CD4-positive, alpha-beta T cell (primary cell): ENCODE results near the gene NDRG4. TPM values are rescaled to one million over a fixed set of nuclear protein-coding genes. Genes with fewer than 3 reads are reported as not detected.
A peak's percentile ranks its signal among the peaks of the same experiment; 100 is the strongest.

Experiments used
- ATAC-seq: fragments of 200-7000 bp; cut with Tn5 transposase; one replicate; pipeline ENCODE4 v1.10.0; 2022; ENCODE audit warnings: mild to moderate bottlenecking; ENCODE audit not compliant: poor library complexity
- CTCF ChIA-PET: fragments of 350-600 bp; sonication (Branson Sonifier 250); formaldehyde crosslinking; loops from one replicate; lab custom pipeline; 2021; ENCODE audit warnings: antibody characterized with exemption, inconsistent platforms; lab: Charles Lee
- POLR2A ChIA-PET: fragments of 350-600 bp; sonication (Branson Sonifier 250); formaldehyde crosslinking; loops from one replicate; lab custom pipeline; 2021; ENCODE audit warnings: antibody characterized with exemption, inconsistent platforms; lab: Charles Lee
- DNase-seq, 14 experiments: peaks; one replicate each; pipeline ENCODE4 v3.0.0-alpha.2; 2013 to 2020; ENCODE audit warnings: mixed read lengths in 2 of 14
- H3K27ac ChIP-seq, 2 donors: one replicate each; pipeline versions ENCODE4 v1.5.1 to v1.7.0; 2013; ENCODE audit warnings: low read length in 2 of 2, low read depth in 1 of 2, mild to moderate bottlenecking in 1 of 2
- H3K27me3 ChIP-seq, 2 experiments: 1 replicate in 1 of 2; 2 replicates in 1 of 2; pipeline versions ENCODE4 v1.6.1 to v1.7.0; 2013; ENCODE audit warnings: low read length in 2 of 2, control low read depth in 1 of 2, mild to moderate bottlenecking in 1 of 2, moderate library complexity in 1 of 2; ENCODE audit not compliant: insufficient read depth in 2 of 2, control insufficient read depth in 1 of 2
- H3K36me3 ChIP-seq: one replicate; pipeline ENCODE4 v1.6.1; 2013; ENCODE audit warnings: low read length, control low read depth; ENCODE audit not compliant: insufficient read depth
- H3K4me1 ChIP-seq: one replicate; pipeline ENCODE4 v1.6.1; 2013; ENCODE audit warnings: low read length, control low read depth; ENCODE audit not compliant: insufficient read depth
- H3K4me3 ChIP-seq: one replicate; pipeline ENCODE4 v1.5.1; 2013; ENCODE audit warnings: mild to moderate bottlenecking, low read length, moderate library complexity
- H3K9me3 ChIP-seq, 2 experiments: 1 replicate in 1 of 2; 2 replicates in 1 of 2; pipeline versions ENCODE4 v1.6.1 to v1.7.0; 2013; ENCODE audit warnings: low read length in 2 of 2, mild to moderate bottlenecking in 2 of 2, control low read depth in 1 of 2, moderate library complexity in 1 of 2; ENCODE audit not compliant: control insufficient read depth in 1 of 2, insufficient read depth in 1 of 2
- H3K27ac Mint-ChIP-seq: one replicate; pipeline ENCODE4 v1.8.0; 2020; ENCODE audit warnings: mixed read lengths
- H3K27me3 Mint-ChIP-seq: one replicate; pipeline ENCODE4 v1.8.0; 2021; ENCODE audit warnings: mixed read lengths
- H3K36me3 Mint-ChIP-seq: one replicate; pipeline ENCODE4 v1.8.0; 2021; ENCODE audit warnings: low read depth, mixed read lengths
- H3K4me1 Mint-ChIP-seq: one replicate; pipeline ENCODE4 v1.8.0; 2021; ENCODE audit warnings: low read depth, mixed read lengths
- H3K4me3 Mint-ChIP-seq: one replicate; pipeline ENCODE4 v1.8.0; 2020; ENCODE audit warnings: mild to moderate bottlenecking, mixed read lengths
- H3K9me3 Mint-ChIP-seq: one replicate; pipeline ENCODE4 v1.8.0; 2020; ENCODE audit warnings: mixed read lengths
- intact Hi-C, 2 experiments: fragments of 100-400 bp; cut with DNase I in 1 of 2; cut with micrococcal nuclease in 1 of 2; formaldehyde crosslinking; loops; one replicate each; pipeline versions ENCODE4 v1.15.1 to v1.9.0; 2023 to 2025; cut with DNase I, micrococcal nuclease
- total RNA-seq, 174 experiments: library from RNA in 2 of 174; stranded (reverse) in 2 of 174; gene quantifications; one replicate each; pipeline ENCODE4 v1.2.3 and lab custom pipeline; 2021 to 2026
- TF ChIP-seq, protein P1 (sequence below): fragments of 200-600 bp; IDR thresholded peaks from one replicate; pipeline ENCODE4 v1.8.0; 2022; ENCODE audit warnings: antibody characterized with exemption, mild to moderate bottlenecking

NDRG4 gene
- total RNA-seq, 2 experiments from 2014 or later: 2.8 to 3.2 TPM

GRCh38 chr16:58515871-58516767 is 16.2 kb downstream of the NDRG4 start:
- no peaks in the 10 kb centered on the region for H3K9me3 Mint-ChIP-seq
- Histone ChIP-seq H3K9me3 (no peaks in the 10 kb centered on the region), H3K4me3 (peak overlapping the region; percentile 75), H3K27me3 (no peaks in the 10 kb centered on the region), H3K36me3 (peaks cover 36% of the 10 kb centered on the region), H3K4me1 (peaks cover 21% of the 10 kb centered on the region), H3K27ac (peak overlapping the region; percentile 66 to 72)
- H3K27me3 Mint-ChIP-seq: no peaks in the 10 kb centered on the region
- CTCF ChIA-PET: interaction anchor here (2.1 kb wide), 1 partner anchor 240 kb away, joined by 6 read pairs; no protein-coding TSS in a partner anchor
- H3K4me3 Mint-ChIP-seq: peak overlapping the region; percentile 90
- DNase-seq: peak in 11 of 14 experiments; percentile 23 to 76 (median 35)
- TF ChIP-seq, protein P1, sequence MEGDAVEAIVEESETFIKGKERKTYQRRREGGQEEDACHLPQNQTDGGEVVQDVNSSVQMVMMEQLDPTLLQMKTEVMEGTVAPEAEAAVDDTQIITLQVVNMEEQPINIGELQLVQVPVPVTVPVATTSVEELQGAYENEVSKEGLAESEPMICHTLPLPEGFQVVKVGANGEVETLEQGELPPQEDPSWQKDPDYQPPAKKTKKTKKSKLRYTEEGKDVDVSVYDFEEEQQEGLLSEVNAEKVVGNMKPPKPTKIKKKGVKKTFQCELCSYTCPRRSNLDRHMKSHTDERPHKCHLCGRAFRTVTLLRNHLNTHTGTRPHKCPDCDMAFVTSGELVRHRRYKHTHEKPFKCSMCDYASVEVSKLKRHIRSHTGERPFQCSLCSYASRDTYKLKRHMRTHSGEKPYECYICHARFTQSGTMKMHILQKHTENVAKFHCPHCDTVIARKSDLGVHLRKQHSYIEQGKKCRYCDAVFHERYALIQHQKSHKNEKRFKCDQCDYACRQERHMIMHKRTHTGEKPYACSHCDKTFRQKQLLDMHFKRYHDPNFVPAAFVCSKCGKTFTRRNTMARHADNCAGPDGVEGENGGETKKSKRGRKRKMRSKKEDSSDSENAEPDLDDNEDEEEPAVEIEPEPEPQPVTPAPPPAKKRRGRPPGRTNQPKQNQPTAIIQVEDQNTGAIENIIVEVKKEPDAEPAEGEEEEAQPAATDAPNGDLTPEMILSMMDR: no peak
- peaks cover 38% of the 10 kb centered on the region for H3K4me1 Mint-ChIP-seq
- POLR2A ChIA-PET: interaction anchor here (1.4 kb wide), 1 partner anchor 240 kb away, joined by 6 read pairs; no protein-coding TSS in a partner anchor
- intact Hi-C loops: loop anchor here in 1 of 2 experiments (5.0 kb wide), 1 partner anchor 319 kb away; the partner anchor contains the start of gene CSNK2A2
- peak overlapping the region; percentile 90 for H3K27ac Mint-ChIP-seq
- peak; percentile 70 for ATAC-seq
- H3K36me3 Mint-ChIP-seq: peaks cover 48% of the 10 kb centered on the region

DNA sequence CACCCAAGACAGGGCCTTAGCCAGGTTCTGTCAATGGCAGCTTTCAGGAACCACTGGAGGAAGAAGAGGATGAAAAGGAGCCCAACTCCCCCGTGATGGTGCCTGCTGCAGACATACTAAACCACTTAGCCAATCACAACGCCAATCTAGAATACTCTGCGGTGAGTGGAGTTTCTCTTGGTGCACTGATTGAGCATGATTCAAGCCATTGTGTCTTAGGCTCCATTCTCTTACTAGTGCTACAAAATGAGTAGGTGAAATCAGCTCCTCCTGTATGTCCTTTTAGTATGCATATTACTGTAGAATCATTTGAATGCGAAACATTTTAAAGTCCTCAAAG is 16.8 kb downstream of the NDRG4 start:
- Mint-ChIP-seq H3K4me3 (peak overlapping the region; percentile 83), H3K36me3 (peaks cover 53% of the 10 kb centered on the region), H3K9me3 (no peaks in the 10 kb centered on the region), H3K27ac (peak overlapping the region; percentile 50), H3K4me1 (peaks cover 36% of the 10 kb centered on the region), H3K27me3 (no peaks in the 10 kb centered on the region)
- Histone ChIP-seq H3K4me1 (peaks cover 19% of the 10 kb centered on the region), H3K9me3 (no peaks in the 10 kb centered on the region), H3K4me3 (no peak overlapping the region), H3K27ac (no peak overlapping the region), H3K36me3 (peaks cover 42% of the 10 kb centered on the region), H3K27me3 (no peaks in the 10 kb centered on the region)
- intact Hi-C loops: loop anchor here in 1 of 2 experiments (5.0 kb wide), 1 partner anchor 319 kb away; the partner anchor contains the start of gene CSNK2A2
- ChIA-PET CTCF (no interaction called here), POLR2A (interaction anchor here (0.6 kb wide), 1 partner anchor 1331 kb away, joined by 4 read pairs; the partner anchor contains the start of genes PSME3IP1 and RSPRY1)
- ATAC-seq (no peak), DNase-seq (no peak)
- TF ChIP-seq, protein P1: no peak

DNA sequence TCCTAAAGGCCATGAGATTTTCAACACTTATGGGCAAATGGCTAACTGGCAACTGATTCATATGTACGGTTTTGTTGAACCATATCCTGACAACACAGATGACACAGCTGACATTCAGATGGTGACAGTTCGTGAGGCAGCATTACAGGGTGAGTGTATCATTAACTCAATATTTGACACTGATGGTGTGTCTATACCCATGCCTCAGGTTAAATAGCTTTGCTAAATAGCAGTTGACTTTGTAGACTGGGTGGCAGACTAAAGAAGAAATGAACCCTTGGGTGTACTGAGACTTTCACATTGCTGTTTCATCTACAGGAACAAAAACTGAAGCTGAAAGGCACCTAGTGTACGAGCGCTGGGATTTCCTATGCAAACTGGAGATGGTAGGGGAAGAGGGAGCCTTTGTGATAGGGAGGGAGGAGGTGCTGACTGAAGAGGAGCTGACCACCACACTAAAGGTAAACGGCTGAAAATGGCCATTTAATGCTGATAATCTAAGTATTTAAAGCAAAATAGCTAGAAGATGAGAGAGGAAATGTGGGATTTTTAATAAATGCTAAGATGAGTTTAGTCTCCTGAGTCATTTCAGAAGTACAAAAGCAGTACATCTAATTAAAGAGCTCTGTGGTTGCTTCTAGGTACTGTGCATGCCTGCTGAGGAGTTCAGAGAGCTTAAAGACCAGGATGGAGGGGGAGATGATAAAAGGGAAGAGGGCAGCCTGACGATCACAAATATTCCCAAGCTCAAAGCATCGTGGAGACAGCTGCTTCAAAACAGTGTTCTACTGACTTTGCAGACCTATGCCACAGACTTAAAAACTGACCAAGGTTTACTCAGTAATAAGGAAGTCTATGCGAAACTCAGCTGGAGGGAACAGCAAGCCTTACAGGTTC is 18.4 kb downstream of the NDRG4 start:
- Histone ChIP-seq H3K27ac (no peak overlapping the region), H3K9me3 (no peaks in the 10 kb centered on the region), H3K4me1 (peaks cover 15% of the 10 kb centered on the region), H3K4me3 (no peak overlapping the region), H3K36me3 (peaks cover 57% of the 10 kb centered on the region), H3K27me3 (no peaks in the 10 kb centered on the region)
- H3K27me3 Mint-ChIP-seq: no peaks in the 10 kb centered on the region
- peaks cover 66% of the 10 kb centered on the region for H3K36me3 Mint-ChIP-seq
- intact Hi-C loops: loop anchor here in 1 of 2 experiments (2.0 to 5.0 kb wide), 2 partner anchors 108 to 321 kb away; partner anchors contain the start of gene CSNK2A2
- TF ChIP-seq, protein P1: no peak
- ChIA-PET POLR2A (no interaction called here), CTCF (interaction anchor here (1.6 kb wide), 1 partner anchor 9 kb away, joined by 5 read pairs; no protein-coding TSS in a partner anchor)
- H3K9me3 Mint-ChIP-seq: no peaks in the 10 kb centered on the region
- H3K4me1 Mint-ChIP-seq: peaks cover 32% of the 10 kb centered on the region
- no peak for DNase-seq
- peak overlapping the region; percentile 40 for H3K27ac Mint-ChIP-seq
- ATAC-seq: no peak
- peak overlapping the region; percentile 83 for H3K4me3 Mint-ChIP-seq
